PC-9 (cell line): ENCODE measurements around the gene ALDOC. TPM values are rescaled to one million over a fixed set of nuclear protein-coding genes. Genes with fewer than 3 reads are reported as not detected.
A peak's percentile ranks its signal among the peaks of the same experiment; 100 is the strongest.

Source experiments
- BruUV-seq: library from RNA; stranded (reverse); fragments of 400-500 nt; replicated peaks from 2 replicates; lab custom pipeline; 2021; lab: Mats Ljungman, UMichigan
- CTCF ChIA-PET: fragments of 300-600 bp; sonication (Branson Sonifier 250); formaldehyde crosslinking; loops from one replicate; lab custom pipeline; 2022; ENCODE audit warnings: antibody characterized with exemption; lab: Charles Lee
- POLR2A ChIA-PET: fragments of 300-600 bp; sonication (Branson Sonifier 250); formaldehyde crosslinking; loops from one replicate; lab custom pipeline; 2022; ENCODE audit warnings: antibody characterized with exemption; ENCODE audit not compliant: unreplicated experiment; lab: Charles Lee
- DNase-seq, 2 experiments: peaks; one replicate each; pipeline versions ENCODE4 v3.0.0 to v3.0.0-alpha.2; 2015 to 2022; ENCODE audit warnings: mixed read lengths in 1 of 2
- H2AFZ ChIP-seq: fragments of 200-600 bp; sonication (generic); 2 replicates; pipeline ENCODE4 v1.8.1; 2017; ENCODE audit warnings: antibody characterized with exemption
- H3F3A ChIP-seq: fragments of 200-600 bp; sonication (generic); 2 replicates; pipeline ENCODE4 v1.8.1; 2017; ENCODE audit warnings: antibody characterized with exemption, mild to moderate bottlenecking, low read depth; ENCODE audit not compliant: insufficient read depth
- H3K27ac ChIP-seq: fragments of 200-600 bp; sonication (generic); 2 replicates; pipeline ENCODE4 v1.6.1; 2016; ENCODE audit warnings: mixed run types
- H3K27me3 ChIP-seq: fragments of 200-600 bp; sonication (generic); 2 replicates; pipeline ENCODE4 v1.6.1; 2016; ENCODE audit warnings: low read depth, mixed run types; ENCODE audit not compliant: insufficient read depth
- H3K36me3 ChIP-seq: fragments of 200-600 bp; sonication (generic); 2 replicates; pipeline ENCODE4 v1.6.1; 2016; ENCODE audit warnings: low read depth, mixed run types
- H3K4me1 ChIP-seq: fragments of 200-600 bp; sonication (generic); replicated peaks from 2 replicates; pipeline ENCODE4 v1.6.1; 2016; ENCODE audit warnings: mixed run types; ENCODE audit not compliant: insufficient read depth
- H3K4me2 ChIP-seq: fragments of 200-600 bp; sonication (generic); 2 replicates; pipeline ENCODE4 v1.6.1; 2017; ENCODE audit warnings: mixed run types
- H3K4me3 ChIP-seq: fragments of 200-600 bp; sonication (generic); 2 replicates; pipeline ENCODE4 v1.6.1; 2016; ENCODE audit warnings: mixed run types
- H3K79me2 ChIP-seq: fragments of 200-600 bp; sonication (generic); 2 replicates; pipeline ENCODE4 v1.6.1; 2017; ENCODE audit warnings: low read depth, mixed run types
- H3K9me2 ChIP-seq: fragments of 200-600 bp; sonication (generic); 2 replicates; pipeline ENCODE4 v1.8.1; 2017; ENCODE audit warnings: mild to moderate bottlenecking; ENCODE audit not compliant: insufficient read depth
- H3K9me3 ChIP-seq: fragments of 200-600 bp; sonication (generic); 2 replicates; pipeline ENCODE4 v1.8.1; 2016; ENCODE audit warnings: low read depth; ENCODE audit not compliant: insufficient read depth
- H4K20me1 ChIP-seq: fragments of 200-600 bp; sonication (generic); 2 replicates; pipeline ENCODE4 v1.8.1; 2017; ENCODE audit not compliant: insufficient read depth
- EZH2 ChIP-seq: fragments of 200-600 bp; sonication (generic); IDR thresholded peaks from 2 replicates; pipeline ENCODE4 v1.8.0; 2017; ENCODE audit warnings: antibody characterized with exemption, low read depth
- intact Hi-C: fragments of 100-400 bp; cut with micrococcal nuclease; formaldehyde crosslinking; loops from one replicate; pipeline ENCODE4 v1.10.0; 2022; ENCODE audit not compliant: unreplicated experiment
- total RNA-seq: library from RNA; stranded (reverse); gene quantifications from 2 replicates; pipeline ENCODE4 v1.2.3, GENCODE V29; 2021
- TF ChIP-seq, protein P1 (sequence below): fragments of 200-600 bp; sonication (generic); conservative IDR thresholded peaks from 2 replicates; pipeline ENCODE4 v1.6.1; 2017; ENCODE audit warnings: mixed run types, antibody characterized with exemption, mild to moderate bottlenecking, moderate library complexity

ALDOC gene
- total RNA-seq, 1 experiment from 2014 or later, result 21.6 TPM

- H3K27ac ChIP-seq, result no peak overlapping the region
- no peak overlapping the region for H3K4me2 ChIP-seq
- TF ChIP-seq, protein P1, sequence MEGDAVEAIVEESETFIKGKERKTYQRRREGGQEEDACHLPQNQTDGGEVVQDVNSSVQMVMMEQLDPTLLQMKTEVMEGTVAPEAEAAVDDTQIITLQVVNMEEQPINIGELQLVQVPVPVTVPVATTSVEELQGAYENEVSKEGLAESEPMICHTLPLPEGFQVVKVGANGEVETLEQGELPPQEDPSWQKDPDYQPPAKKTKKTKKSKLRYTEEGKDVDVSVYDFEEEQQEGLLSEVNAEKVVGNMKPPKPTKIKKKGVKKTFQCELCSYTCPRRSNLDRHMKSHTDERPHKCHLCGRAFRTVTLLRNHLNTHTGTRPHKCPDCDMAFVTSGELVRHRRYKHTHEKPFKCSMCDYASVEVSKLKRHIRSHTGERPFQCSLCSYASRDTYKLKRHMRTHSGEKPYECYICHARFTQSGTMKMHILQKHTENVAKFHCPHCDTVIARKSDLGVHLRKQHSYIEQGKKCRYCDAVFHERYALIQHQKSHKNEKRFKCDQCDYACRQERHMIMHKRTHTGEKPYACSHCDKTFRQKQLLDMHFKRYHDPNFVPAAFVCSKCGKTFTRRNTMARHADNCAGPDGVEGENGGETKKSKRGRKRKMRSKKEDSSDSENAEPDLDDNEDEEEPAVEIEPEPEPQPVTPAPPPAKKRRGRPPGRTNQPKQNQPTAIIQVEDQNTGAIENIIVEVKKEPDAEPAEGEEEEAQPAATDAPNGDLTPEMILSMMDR, result no peak
- TF ChIP-seq EZH2, result no peak
- no TSS peak for BruUV-seq
- no peaks in the 10 kb centered on the region for H3K27me3 ChIP-seq
- no peaks in the 10 kb centered on the region for H3K9me3 ChIP-seq
- intact Hi-C loops, result no loop called here
- no peaks in the 10 kb centered on the region for H3K9me2 ChIP-seq
- H3K36me3 ChIP-seq, result no peaks in the 10 kb centered on the region
- no peak overlapping the region for H2AFZ ChIP-seq
- DNase-seq, result no peak
- ChIA-PET CTCF (no interaction called here), POLR2A (no interaction called here)
- peaks cover 9% of the 10 kb centered on the region for H3F3A ChIP-seq
- H3K4me1 ChIP-seq, result peaks cover 23% of the 10 kb centered on the region
- H4K20me1 ChIP-seq, result no peaks in the 10 kb centered on the region
- peaks cover 11% of the 10 kb centered on the region for H3K79me2 ChIP-seq
- H3K4me3 ChIP-seq, result no peak overlapping the region
These were observed 9.1 kb downstream of the ALDOC start for GRCh38 chr17:28567604-28568003.

- intact Hi-C loops, result no loop called here
- no peak overlapping the region for H3K27ac ChIP-seq
These were observed 13.2 kb downstream of the ALDOC start for GRCh38 chr17:28563475-28563874.

GRCh38 chr17:28555022-28555421 lies 21.7 kb downstream of the ALDOC start:
- Histone ChIP-seq H3K79me2 (peaks cover 5% of the 10 kb centered on the region; the same call in 1 of the 2 replicates), H3K4me2 (no peak overlapping the region), H3K9me2 (no peaks in the 10 kb centered on the region), H4K20me1 (peaks cover 8% of the 10 kb centered on the region), H3K36me3 (peaks cover 4% of the 10 kb centered on the region; the same call in 1 of the 2 replicates), H3K27ac (no peak overlapping the region), H3K9me3 (no peaks in the 10 kb centered on the region), H3F3A (peaks cover 7% of the 10 kb centered on the region; the same call in 1 of the 2 replicates), H3K4me3 (no peak overlapping the region), H3K4me1 (peaks cover 7% of the 10 kb centered on the region; the same call in 1 of the 2 replicates), H3K27me3 (no peaks in the 10 kb centered on the region), H2AFZ (no peak overlapping the region)
- intact Hi-C loops, result no loop called here
- ChIA-PET CTCF (no interaction called here), POLR2A (no interaction called here)
- BruUV-seq, result no TSS peak
- TF ChIP-seq EZH2, result no peak
- TF ChIP-seq, protein P1, result no peak
- DNase-seq, result no peak

More at GRCh38 chr17:28563475-28563874, 13.2 kb downstream of the ALDOC start:
- Histone ChIP-seq H3K79me2 (no peaks in the 10 kb centered on the region), H2AFZ (no peak overlapping the region), H3K4me2 (peak overlapping the region; percentile 15; the same call in 1 of the 2 replicates), H3K4me3 (no peak overlapping the region), H3K4me1 (peaks cover 6% of the 10 kb centered on the region), H3K36me3 (peaks cover 4% of the 10 kb centered on the region; the same call in 1 of the 2 replicates), H3K9me2 (no peaks in the 10 kb centered on the region), H4K20me1 (no peaks in the 10 kb centered on the region), H3K27me3 (no peaks in the 10 kb centered on the region), H3K9me3 (no peaks in the 10 kb centered on the region), H3F3A (peaks cover 9% of the 10 kb centered on the region; the same call in 1 of the 2 replicates)
- TF ChIP-seq EZH2, result no peak
- TF ChIP-seq, protein P1, result no peak
- BruUV-seq, result no TSS peak
- POLR2A ChIA-PET, result no interaction called here
- DNase-seq, result peak; percentile 44 to 52
- CTCF ChIA-PET, result no interaction called here
